Hepatocyte (in vitro differentiated cells): Measurements from ENCODE around the gene NRN1L.

Source experiments
- EZH2 ChIP-seq: fragments of 200-600 bp; sonication (generic); IDR thresholded peaks from 2 replicates; pipeline ENCODE4 v1.6.1; 2016; ENCODE audit warnings: antibody characterized with exemption, mild to moderate bottlenecking, borderline replicate concordance
- TF ChIP-seq, protein P1 (sequence below): fragments of 200-600 bp; sonication (generic); IDR thresholded peaks from 2 replicates; pipeline ENCODE4 v1.5.1; 2016; ENCODE audit warnings: antibody characterized with exemption, mild to moderate bottlenecking; ENCODE audit not compliant: poor library complexity

DNA sequence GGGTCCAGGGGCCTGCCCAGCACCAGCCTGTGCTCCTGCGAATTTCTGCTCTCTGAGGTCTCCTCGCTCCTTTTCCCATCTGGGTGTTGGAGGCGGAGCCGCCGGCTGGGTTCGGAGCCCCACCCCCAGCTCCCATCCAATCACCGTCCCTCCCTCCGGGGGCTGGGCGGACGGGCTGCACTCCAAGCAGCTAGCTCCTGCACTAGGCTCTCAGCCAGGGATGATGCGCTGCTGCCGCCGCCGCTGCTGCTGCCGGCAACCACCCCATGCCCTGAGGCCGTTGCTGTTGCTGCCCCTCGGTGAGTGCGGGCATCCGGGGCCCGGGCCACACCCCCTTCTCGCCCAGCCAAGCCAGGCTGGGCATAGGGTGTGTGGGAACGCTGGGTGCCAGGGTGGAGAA, at the start of gene NRN1L:
- TF ChIP-seq, protein P1, sequence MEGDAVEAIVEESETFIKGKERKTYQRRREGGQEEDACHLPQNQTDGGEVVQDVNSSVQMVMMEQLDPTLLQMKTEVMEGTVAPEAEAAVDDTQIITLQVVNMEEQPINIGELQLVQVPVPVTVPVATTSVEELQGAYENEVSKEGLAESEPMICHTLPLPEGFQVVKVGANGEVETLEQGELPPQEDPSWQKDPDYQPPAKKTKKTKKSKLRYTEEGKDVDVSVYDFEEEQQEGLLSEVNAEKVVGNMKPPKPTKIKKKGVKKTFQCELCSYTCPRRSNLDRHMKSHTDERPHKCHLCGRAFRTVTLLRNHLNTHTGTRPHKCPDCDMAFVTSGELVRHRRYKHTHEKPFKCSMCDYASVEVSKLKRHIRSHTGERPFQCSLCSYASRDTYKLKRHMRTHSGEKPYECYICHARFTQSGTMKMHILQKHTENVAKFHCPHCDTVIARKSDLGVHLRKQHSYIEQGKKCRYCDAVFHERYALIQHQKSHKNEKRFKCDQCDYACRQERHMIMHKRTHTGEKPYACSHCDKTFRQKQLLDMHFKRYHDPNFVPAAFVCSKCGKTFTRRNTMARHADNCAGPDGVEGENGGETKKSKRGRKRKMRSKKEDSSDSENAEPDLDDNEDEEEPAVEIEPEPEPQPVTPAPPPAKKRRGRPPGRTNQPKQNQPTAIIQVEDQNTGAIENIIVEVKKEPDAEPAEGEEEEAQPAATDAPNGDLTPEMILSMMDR = no peak
- no peak for TF ChIP-seq EZH2
